Endometrium (tissue), 2 donors: ENCODE measurements around the gene PTPRD.
A peak's percentile ranks its signal among the peaks of the same experiment; 100 is the strongest.

Experiments used
- FAIRE-seq: peaks from 2 replicates; lab custom pipeline; 2012; peaks lifted over from hg19 to GRCh38; lab: Jason Lieb, UNC
- donor health status: control.
- donor health status: control.

PTPRD gene

DNA sequence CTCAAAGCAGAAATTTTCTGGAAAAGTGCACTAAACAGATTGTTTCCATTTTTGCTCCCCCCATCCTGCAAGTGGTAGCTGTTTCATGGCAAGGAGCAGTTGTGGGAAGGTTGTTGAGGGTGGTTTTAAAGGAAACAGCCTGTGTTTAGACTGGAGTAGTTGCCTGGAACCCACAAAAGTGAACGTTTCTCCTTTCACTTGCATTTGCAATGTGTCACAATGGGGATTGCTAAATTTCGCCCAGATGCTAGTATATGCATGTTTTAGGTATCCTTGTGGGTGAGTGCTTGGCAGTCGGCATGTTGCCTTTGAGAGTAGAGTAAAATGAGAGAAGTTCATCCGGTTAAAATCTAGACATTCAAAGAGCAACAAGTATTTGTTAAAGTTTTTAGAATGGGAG is 1713.3 kb downstream of the PTPRD start:
- FAIRE-seq, result no peak

DNA sequence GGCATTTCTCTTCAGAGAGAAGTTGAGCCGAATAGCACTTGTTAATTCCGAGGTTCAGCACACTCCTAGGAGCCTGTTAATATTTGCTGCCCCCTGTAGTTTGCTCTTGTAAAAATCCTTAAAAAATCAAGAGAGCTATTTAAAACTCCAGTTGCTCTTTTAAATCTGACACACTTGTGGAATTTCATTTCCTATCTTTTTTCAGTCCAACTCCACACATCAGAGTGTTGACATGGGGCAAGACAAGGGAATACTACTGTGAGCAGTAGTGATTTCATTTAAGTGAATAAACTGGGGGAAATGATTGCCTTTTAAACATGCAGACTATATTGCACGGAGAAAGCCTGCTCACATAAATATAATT is 1717.0 kb downstream of the PTPRD start:
- FAIRE-seq, result peak; percentile 86

DNA sequence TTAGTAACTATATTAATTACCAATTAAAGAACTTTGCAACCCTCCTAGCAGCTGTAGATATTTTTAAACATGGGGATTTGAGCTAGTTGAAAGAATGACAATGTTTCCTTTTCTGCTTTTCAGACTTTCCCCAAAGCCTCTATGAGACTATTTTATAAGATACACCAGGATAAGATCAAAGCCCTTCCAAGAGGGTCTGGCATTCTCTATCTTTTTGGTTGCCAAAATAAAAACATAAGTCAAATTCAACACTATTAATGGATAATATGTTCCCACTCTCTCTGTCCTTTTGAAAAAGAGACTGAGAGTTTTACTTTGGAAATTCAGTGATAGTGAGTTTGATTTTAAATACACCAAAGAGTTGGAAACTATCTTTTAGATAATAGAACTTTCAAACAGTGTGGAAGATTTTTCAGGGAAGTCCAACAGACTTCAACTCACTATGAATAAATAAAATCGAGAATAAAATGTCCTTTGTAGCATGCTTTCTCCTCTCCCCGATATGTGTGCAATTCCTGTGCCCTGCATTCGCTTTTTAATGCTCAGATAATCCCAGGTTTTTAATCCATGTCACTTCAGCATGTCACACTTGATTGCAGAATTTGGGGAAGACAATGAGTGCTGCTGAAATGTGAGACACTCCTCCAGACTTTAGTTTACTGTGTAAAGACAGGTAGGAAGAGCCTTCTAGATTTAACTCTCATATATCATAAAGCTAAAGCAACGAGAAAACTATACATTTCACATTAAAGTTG is 1717.5 kb downstream of the PTPRD start:
- no peak for FAIRE-seq

DNA sequence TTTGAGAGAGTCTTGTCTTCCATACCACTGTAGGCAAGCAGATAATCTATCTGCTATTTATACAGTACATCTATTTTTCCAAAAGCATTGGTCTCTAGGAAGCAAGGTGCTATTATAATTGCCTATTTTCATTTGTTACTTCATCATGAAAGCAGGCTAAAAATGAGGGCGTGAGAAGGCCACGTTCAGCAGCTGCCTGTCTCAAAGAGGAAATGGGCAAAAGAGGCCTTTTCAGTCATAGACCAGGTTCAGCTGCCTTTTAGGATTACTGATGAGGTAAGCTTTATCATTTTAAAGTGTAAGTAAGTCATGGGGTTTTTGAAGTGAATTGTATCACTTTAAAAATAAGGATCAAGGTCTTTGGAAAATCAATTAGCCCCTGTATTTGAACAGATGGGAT is 1722.1 kb downstream of the PTPRD start:
- no peak for FAIRE-seq

DNA sequence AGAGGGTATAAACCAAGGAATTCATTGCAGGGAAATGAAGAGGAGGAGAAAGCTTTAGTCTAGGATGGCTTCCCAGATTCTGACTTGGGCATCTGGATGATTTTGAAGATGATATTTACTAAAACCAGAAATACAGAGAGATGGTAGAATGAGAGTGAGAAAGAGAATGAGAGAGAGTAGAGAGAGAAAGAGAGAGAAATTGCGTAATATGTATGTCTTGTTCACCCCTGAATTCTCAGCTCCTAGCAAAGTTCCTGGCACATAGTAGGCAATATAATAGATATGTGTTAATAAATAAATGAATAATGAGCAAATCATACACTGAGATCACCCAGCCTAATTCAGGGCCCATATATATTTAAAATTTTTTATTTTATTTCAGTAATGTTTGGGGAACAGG is 1723.7 kb downstream of the PTPRD start:
- FAIRE-seq, result no peak

DNA sequence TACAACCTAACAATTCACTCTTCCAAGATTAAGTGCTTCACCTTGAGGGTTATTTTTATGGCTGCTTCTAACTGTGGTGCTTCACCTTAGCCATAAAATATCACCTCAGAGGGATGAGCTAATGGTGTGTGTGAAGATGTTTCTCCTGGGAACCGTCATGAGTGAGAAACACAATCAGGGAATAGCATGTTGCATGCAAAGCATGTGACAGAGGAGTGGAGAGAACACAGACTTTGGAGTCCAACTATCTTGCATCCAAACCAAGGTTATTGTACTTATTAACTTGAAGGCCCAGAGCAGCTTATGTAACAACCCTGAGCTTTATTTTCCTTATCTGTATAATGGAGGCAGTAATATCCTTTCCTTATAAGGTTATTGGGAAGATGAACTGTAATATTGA is 1724.2 kb downstream of the PTPRD start:
- FAIRE-seq, result no peak

DNA sequence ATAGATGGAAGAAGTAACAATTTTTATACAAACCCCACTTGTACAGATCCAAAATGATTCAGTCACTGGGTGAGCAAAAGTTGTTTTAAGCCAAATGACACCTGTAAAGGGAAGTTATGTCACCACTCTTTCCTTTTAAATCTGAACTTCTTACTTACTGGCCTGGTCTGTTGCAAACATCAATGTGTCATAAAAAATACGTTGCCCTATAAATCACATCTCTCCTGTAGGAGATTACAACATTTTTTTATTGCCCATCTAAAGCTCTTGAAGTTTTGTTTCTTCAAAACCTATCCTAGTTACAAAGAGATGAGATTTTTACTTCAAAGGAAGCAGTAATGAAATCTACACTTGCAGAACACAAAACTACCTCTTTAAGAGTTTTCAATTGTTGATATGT is 1725.4 kb downstream of the PTPRD start:
- FAIRE-seq, result no peak

DNA sequence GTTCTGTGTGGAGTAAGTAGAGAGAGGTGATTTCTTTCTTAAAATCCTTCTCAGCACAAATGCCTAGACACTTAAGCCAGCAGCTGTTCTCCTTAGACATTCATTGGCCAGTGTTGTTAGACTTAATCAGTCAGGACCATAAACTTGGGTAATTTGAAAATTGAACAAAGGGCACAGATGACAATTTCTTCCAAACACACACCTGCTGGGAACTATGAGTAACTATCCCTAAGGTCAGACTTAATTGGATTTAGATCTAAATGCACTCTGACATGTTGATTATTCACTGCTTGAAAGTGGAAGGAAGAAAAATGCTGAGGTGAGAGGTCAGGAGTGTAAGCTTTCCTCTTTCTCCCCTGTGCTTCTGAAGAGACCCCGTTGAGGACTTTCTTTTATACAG is 1729.5 kb downstream of the PTPRD start:
- no peak for FAIRE-seq

DNA sequence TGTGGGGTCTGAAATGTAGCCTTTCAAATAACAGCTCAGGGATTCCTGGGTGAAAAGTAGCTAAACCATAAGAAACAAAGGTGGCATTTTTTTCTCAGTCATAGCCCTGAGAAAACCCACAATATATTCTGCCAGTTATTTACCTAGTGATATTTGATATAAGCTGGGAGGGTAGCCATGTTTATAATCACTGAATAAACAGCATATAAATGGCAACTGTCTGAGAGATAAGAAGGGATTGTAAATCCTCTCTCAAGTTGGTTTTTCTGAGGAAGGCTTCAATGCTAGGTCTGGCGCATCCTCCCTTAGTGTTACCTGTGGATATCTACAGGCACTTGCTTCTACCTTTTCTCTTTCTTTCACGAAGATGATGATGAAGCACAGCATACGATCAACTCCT is 1732.7 kb downstream of the PTPRD start:
- FAIRE-seq, result no peak

DNA sequence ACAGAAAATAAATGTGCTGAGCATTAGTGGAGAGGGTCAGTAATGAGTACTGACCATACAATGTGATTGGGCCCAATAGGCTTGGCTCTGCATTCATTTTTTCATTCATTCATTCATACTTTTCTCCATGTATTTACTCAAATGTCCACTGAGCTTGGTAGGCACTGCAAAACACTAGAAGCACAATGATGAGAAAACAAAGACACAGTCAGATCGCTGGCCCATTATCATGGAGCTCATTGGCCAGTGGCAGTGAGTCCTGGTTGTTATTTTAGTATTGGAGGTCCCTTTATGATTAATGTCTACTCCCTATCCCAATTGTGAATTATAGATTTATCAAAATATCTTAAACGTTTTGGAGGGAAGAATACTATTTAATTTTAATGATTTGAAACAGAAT is 1733.5 kb downstream of the PTPRD start:
- FAIRE-seq, result no peak

DNA sequence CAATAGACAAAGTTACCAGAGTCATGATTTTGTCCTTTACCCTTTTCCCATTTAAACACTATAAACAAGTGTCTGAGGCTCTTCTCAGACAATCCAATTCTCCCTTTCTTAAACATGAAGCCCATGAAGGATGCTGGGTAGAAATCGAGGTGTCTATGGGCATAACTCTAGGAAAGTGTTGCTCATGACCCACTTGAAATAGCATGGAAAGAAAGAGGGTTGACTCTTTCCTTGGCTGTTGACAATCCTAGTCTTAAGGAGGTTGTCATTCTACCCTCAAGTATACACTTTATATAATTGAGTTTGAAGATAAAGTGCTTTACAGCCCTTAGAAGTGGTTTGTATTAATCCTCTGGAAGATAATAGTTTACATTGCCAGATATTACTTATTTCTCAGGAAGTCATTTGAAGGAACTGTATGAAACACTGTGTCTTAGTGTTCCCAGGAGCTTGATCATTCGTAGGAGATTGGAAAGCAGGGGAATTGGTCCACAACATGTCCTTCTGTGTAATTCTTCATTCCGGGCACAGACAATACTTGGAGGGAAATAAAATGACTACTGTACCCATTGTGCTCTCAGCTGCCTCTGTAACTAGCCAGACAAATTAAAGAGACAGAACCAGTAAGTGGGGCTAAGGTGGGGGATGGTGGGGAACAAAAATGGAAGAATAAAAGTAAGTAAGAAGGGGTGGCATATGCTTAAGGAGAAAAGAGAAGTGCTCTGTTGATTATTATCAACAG is 1734.9 kb downstream of the PTPRD start:
- no peak for FAIRE-seq

DNA sequence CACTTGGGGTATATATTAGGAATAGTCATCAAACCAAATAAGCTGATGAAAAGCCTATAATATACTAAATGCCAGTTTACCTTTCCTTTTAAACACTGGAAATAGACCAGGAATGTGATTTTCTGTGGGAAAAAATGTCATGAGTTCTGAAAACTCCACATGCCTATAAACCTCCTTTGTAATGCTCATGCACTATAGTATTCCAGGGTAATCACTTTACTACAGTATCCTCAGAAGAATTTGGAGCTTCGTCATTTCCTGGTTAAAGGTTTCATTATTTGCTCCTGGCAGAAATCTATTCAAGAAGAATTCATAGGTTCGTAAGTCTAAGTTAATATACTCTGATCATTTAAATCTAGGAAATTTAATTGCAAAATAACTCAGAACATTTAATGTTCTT is 1736.5 kb downstream of the PTPRD start:
- FAIRE-seq, result no peak

DNA sequence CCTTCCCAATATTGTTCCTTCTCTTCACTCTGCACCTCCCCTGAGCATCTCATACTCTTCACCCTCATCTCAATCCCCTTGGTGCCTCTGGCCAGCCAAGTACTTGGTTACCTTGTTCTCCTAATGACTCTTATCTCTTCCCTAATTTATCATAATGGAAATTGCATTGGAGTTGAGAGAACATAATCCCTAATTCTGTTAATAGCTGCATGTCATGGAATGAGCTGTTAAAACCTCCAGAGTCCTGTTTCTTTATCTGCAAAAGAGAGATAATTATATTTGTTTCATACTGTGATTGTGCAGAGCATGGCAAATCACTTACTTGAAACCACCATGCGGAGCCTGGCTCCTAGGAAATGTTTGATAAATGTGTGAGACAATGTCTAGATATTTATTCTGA is 1738.3 kb downstream of the PTPRD start:
- FAIRE-seq, result no peak

DNA sequence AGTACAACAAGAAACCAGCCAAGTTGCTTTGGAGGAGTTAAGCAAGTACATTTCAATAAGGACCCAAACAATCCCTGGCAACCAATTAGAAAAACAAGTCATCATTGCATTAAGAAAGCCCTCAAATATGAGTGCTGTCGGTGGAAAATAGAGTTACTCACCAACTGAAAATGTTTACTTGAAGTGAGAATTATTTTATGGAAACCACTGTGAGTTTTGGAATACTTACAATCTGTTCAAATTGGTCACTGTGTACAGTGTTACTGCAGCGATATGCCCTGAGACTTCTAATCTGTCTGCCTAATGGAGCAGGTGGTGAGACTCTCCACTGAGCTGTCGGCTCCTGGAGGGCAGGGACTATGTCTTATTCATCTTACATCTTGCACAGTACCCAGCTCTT is 1740.0 kb downstream of the PTPRD start:
- no peak for FAIRE-seq

DNA sequence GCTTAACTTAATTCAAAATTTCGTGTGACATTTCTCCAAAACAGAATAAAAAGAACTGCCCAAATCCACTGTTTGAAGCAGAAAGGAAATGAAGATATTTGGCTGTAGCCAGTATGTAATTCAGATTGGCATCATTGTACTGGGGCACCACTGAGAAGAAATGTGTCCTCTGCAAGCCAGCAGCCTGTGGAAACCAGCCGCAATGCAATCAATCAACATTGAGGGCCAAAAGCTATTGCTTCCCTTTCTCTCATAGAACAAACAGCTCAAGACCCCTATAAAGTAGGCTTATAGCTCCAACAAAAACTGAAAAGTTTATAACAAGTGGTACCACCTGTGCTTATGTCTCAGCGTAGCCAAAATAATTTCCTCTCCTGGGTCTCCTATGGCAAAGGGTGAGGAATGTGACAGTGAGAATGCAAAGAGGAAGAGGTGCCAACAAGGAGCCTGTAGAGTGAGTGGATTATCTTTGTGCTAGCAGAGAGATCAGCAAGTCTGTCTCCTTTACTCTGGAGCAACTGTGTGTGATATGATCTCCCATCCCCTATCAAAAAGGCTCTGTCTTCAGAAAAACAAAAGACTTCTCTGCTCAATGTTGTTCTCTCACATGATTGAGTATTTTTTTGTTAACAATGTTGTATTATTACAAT is 1740.9 kb downstream of the PTPRD start:
- no peak for FAIRE-seq

DNA sequence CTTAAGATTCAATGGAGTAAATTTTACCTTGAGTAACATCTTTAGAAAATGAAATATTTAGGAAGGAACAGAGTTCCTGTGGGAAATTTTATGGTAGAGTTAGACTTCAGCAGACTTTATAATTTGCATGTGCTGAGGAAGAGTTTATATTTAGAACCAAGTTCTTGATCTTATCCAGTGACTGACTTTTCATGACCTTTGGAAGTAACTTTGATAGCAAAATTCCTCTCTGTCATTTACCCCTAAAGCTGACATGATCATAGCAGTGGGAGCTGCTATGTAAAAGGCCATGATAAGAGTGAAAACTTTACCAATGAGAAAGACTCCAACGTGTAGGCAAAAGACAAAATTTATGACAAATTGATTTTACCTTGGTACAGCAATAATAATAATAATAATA is 1741.4 kb downstream of the PTPRD start:
- no peak for FAIRE-seq

DNA sequence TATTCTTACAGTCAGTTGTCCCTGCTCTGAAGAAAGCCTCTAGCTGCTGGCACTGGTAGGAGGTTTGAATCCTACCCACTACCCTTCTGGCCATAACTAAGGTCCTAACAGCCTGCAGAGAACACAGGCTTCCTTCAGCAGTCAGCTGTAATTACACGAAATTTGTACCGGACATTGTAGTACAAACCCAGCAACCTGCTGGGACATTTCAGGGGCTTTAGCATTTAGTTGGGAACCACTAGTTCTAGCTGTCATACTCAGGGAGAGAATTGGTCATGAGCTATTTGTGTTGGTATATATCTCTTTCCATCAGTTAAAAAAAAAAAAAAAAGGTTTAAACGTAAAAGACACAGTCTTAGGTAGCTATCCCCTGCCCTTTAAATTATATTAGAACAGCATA is 1743.0 kb downstream of the PTPRD start:
- no peak for FAIRE-seq

DNA sequence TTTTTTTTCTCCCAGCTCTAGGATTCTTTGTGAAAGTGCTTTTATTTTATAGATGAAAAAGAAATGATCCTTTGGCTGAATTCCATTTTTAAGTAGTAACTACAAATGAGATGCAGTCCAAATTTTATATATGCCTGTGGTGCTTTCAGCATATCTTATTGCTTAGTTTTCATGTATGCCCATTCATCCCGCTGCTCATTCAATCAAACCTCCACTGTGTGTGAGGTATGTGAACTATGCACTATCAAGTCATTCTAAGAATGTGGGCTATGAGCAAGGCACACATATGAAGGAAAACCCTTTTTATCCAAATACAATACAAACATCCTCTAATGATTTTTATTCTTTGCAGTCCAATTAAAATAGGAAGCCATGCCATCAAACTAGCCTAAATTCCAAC is 1744.2 kb downstream of the PTPRD start:
- FAIRE-seq, result no peak

DNA sequence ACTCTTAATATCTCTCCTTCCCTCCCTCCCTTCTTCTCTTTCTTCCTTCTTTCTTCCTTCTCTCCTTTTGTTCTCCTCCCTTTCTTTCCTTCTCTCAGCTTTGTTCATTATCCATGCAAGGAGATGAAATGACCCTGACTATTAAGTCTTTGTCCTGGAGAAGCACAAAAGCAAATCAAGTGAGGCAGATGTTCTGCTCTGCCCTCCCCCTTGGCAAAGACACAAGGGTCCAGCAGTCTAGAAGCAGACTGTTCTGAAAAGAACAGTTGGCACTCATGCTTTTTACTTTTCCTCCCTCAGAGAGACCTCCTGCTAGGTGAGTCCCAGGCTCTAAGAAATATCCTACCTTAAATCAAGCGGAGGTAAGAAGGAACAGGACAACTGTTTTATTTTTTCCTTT is 1745.7 kb downstream of the PTPRD start:
- FAIRE-seq, result no peak

DNA sequence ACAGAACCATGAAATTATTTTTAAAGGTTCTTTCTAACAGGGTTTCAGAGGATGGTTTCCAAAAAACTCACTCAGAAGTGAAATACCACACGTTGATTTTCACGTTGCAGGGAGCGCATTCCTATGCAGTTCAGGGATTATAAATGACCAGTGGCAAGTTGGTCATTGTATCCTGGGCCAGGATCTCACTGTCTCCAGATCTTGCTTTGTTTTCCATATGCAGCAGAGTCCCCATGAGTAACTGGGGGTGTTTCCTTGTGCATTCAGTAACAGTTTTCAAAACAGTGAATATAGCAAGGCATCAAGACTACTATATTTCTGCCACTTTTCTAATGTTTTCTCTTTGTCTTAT is 1748.3 kb downstream of the PTPRD start:
- no peak for FAIRE-seq

DNA sequence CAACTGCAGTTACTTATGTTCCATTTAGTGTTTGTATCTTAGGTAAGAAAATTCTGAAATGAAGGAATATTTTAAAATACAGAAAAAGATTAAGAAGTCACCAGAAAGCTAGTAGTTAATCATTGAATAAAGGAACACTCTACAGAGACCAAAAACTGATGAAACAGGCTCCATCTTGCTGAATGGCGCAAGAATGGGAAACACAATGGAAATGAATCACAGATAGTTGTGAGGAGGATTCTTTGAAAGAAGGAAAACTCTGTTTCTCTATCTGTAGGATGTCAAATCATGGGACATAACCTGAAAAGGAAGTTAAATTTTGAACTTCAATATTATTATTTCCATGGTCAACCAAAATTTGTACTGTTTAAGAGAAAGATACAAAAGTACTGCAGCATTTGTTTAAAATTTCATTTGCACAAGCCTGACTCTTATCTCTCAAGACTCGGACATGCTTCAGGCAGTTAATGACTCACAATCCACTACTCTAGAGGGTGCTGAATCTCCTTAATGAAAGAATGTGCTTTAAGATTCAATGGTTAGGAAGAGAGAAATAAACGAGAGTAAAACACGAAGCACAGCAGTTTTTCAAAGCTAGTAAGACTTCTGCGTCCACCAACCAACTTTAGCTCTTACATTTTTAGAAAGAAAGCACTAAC is 1748.8 kb downstream of the PTPRD start:
- FAIRE-seq, result no peak

DNA sequence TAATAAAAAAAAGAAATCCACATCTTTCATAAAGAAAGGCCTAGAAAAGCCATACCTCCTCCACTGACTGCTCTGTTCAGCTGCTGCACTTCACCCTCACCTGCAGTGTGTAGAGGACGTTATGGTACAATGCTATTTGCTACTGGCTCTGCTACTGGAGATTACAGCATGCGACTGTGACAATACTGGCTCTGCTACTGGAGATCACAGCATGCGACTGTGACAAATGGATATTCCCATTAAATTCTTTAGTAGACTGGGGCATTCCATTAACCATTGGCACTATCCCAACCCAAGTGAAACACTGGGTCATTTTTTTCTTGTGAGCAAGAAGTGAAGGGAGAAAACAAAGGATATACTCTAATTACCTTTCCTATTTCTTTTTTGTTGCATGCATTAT is 1749.7 kb downstream of the PTPRD start:
- no peak for FAIRE-seq

DNA sequence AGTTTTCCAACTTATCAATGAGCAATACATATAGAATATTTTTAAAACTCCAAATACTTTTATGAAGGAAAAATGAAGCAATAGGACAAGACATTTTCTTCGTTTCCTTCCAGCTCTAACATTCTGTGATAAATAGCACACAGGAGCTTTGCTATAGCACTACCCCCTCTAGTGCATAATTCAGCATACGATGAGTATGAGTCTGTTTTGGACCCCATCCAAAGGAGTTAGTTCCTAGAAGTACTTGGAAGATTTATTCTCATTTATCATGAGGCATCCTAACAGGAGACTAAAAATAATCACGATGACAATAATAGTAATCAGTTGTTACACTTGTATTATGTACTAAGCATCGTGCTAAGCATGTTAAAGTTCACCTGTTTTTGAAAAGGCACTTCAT is 1751.9 kb downstream of the PTPRD start:
- FAIRE-seq, result no peak
